ENCODE data around the gene DTX4. TPM values are rescaled to one million over a fixed set of nuclear protein-coding genes. Genes with fewer than 3 reads are reported as not detected.
"Not testable (repeated sequence)": the region's sequence is repeated elsewhere in the genome, so short reads cannot be mapped to it uniquely, and the experiment has no call there.

The DTX4 gene
- 26.3 and 26.7 TPM in 2 replicates for total RNA-seq (2014; rRNA removed; shearing (Covaris generic))

DNA sequence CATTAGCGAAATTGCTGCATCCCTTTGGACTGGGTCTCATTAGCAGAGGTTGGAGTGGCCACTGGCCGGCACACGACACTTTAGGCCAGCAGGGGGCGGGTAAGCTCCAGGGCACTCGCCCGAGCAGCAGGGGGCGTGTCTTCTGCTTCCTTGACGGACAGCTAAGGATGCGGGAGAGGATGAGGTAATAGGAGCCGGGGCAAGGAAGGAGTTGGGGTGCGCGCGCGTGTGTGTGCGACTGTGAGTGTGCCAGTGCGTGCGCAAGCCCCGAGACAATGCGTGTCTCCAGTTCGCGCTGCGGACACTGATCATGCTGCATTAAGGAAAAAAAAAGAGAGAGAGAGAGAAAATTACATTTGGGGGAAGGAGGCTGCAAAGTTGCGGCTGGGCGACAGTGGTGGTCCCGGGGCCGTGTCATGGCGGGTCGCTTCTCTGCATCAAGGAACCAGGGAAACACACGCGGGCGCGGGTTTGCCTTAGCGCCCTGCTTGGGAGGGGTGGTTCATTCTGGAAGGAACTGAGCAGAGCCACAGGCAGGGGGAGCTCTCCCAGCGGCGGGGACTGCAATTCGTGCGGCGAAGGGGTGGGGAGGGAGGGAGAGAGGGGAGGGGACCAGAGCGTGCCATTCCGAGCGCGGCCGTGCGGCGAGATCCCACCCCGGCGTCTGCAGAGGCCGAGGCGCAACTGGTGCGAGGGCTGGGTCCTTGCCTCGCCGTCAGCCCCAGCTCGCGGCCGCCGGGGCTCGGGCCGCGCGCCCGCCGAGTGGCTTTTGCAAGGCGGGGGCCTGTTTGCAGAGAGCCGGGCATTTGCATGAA is at the start of gene DTX4:
TSS of gene DTX4 (plus strand) at position 625 of the 815 bp plus-strand sequence. CDS start 464 bp downstream, outside the sequence.
- Histone ChIP-seq H3K27ac (peak within 1 kb of the TSS; percentile 99), H3K27me3 (no peaks in the 10 kb centered on the region), H3K36me3 (peaks cover 3% of the 10 kb centered on the region; the same call in 1 of the 2 replicates), H3K9me3 (replicated peaks) (no peaks in the 10 kb centered on the region), H3K4me3 (peak within 1 kb of the TSS; percentile 74), H3K4me1 (peaks cover 18% of the 10 kb centered on the region)
- DNase-seq: peak; percentile 93

DNA sequence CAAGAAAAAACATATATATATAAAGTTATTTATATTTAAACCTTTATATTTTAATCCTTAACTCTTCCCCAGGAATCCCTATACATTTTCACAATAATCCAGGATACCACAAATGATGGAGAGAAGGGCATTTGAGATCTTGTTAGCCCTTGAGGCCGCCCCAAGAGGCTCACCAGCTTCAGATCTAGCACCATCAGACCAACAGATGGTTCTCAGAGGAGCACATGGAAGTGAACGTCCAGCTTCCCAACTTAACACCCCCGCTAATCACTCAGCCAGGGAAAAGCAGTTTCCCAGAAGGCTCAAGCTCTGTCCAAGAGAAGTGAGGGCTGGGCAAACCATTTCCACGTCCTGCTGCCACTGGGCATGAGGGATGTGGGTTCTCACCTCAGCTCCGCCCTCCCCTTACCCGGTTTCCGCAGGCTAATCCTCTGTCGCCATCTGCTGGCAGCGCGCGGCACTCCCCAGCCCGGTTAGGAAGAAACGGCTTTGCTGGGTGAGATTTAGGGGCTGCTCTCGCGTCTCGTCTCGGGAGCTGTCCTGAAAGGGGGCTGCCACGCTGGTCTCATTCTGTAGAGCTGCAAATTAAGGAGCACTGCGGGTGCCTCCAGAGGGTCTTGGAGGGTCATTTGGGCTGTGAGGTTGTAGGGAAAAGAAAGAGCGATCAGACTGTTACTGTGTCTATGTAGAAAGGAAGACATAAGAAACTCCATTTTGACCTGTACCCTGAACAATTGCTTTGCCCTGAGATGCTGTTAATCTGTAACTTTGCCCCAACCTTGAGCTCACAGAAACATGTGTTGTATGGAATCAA is 36.1 kb upstream of the DTX4 start:
- peaks cover 8% of the 10 kb centered on the region; the same call in 1 of the 2 replicates for H3K9me3 ChIP-seq (replicated peaks)
- peak; percentile 77 to 83 for DNase-seq
- H3K4me3 ChIP-seq: peak overlapping the region; percentile 20
- H3K4me1 ChIP-seq: no peaks in the 10 kb centered on the region
- no peaks in the 10 kb centered on the region for H3K27me3 ChIP-seq
- H3K36me3 ChIP-seq: no peaks in the 10 kb centered on the region; the same call in 1 of the 2 replicates
- no peak overlapping the region for H3K27ac ChIP-seq

DNA sequence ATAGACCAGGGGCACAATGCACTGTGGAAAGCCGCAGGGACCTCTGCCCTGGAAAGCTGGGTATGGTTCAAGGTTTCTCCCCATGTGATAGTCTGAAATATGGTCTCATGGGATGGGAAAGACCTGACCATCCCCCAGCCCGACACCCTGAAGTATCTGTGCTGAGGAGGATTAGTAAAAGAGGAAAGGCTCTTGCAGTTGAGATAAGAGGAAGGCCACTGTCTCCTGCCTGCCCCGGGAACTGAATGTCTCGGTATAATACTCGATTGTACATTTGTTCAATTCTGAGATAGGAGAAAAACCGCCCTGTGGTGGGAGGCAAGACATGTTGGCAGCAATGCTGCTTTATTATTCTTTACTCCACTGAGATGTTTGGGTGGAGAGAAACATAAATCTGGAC is 35.4 kb upstream of the DTX4 start:
- not testable (repeated sequence) for H3K4me1 ChIP-seq; H3K27ac ChIP-seq; H3K9me3 ChIP-seq (replicated peaks); H3K4me3 ChIP-seq; DNase-seq; H3K27me3 ChIP-seq; H3K36me3 ChIP-seq

DNA sequence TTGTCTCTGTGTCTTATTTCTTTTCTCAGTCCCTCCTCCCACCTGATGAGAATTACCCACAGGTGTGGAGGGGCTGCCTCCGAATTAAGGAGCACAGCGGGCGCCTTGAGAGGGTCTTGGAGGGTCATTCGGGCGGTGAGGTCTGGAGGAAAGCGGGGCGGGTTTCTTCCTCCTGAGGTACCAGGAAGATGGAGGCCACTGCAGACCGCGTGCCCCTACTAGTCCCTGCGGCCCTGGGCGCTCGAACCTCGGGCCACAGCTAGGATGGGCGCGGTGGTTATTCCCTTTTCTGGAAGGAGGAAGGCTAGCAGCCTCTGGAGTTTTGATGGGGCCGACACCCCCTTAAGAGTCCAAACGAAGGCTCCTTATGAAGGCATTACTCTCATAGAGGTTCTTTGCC is 34.7 kb upstream of the DTX4 start:
- H3K4me3 ChIP-seq: no peak overlapping the region
- H3K36me3 ChIP-seq: no peaks in the 10 kb centered on the region; the same call in 1 of the 2 replicates
- H3K9me3 ChIP-seq (replicated peaks): peaks cover under 1% of the 10 kb centered on the region; the same call in 1 of the 2 replicates
- no peak overlapping the region for H3K27ac ChIP-seq
- H3K27me3 ChIP-seq: no peaks in the 10 kb centered on the region
- DNase-seq: no peak
- H3K4me1 ChIP-seq: no peaks in the 10 kb centered on the region

DNA sequence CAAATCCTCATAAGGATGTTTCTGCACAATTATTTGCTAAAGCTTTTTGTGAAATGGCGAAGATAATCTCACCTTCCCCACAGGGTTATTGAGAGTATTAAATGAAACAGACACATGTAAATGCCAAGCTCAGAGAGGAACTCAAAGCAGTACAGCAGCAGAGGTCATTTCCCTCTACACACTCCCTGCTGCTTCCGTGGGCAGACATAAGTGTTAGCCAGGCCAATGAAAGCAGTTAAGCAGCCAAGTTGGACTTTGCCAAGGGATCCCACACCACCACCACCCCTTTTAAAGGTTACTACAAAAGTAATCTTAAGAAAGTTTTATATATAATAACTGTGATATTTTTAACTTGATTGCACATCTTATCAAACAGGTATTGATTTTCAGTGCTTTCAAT is 33.3 kb upstream of the DTX4 start:
- DNase-seq: no peak
- Histone ChIP-seq H3K4me3 (no peak overlapping the region), H3K36me3 (no peaks in the 10 kb centered on the region), H3K27me3 (no peaks in the 10 kb centered on the region), H3K9me3 (replicated peaks) (no peaks in the 10 kb centered on the region), H3K27ac (no peak overlapping the region), H3K4me1 (no peaks in the 10 kb centered on the region)

DNA sequence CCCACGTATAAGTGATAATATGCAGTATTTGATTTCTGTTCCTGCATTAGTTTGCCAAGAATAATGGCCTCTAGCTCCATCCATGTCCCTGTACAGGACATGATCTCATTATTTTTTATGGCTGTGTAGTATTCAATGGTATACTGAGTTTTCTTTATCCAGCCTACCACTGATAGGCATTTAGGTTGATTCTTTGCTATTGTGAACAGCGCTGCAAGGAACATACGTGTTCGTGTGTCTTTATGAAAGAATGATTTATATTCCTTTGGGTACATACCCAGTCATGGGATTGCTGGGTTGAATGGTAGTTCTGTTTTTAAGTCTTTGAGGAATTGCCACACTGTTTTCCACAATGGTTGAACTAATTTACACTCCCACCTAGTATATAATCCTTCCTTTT is 30.7 kb upstream of the DTX4 start:
- H3K4me1 ChIP-seq: no peaks in the 10 kb centered on the region
- no peak for DNase-seq
- H3K4me3 ChIP-seq: no peak overlapping the region
- no peaks in the 10 kb centered on the region for H3K9me3 ChIP-seq (replicated peaks)
- H3K27ac ChIP-seq: no peak overlapping the region
- no peaks in the 10 kb centered on the region for H3K27me3 ChIP-seq
- H3K36me3 ChIP-seq: no peaks in the 10 kb centered on the region

DNA sequence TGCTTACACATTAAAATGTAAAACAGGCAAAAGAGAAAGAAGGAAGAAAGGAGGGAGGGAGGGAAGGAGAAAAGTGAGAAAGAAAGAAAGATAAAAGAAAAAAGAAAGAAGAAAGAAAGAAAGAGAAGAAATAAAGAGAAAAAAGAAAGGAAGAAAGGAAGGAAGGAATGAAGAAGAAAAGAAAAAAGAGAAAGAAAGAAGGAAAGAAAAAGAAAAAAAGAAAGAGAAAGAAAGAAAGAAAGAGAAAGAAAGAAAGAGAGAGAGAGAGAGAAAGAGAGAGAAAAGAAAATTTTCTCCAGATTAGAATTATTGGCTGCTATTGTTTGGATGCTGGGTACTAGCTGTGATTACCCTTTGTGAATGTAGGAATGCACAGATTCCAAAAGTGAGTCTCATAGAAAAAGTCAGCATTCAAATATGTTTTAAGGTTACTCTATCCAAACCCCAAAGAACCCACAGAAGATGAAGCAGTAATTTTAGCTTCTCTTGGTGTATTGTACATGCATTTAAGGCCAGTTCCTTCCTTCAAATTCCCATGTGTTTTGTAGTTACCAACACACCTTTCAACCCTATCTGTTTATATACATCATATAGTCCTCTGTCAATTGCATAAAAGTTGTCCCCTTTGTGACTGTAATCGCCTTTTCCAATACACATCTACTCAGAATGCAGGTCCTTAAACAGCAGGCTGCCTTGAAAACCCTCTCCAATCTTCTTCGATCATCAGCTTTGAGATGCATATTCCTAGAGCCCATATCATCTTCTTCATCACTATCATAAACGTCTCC is 30.1 kb upstream of the DTX4 start:
- H3K4me1 ChIP-seq: no peaks in the 10 kb centered on the region
- no peak for DNase-seq
- peak overlapping the region; percentile 63 for H3K4me3 ChIP-seq
- H3K27me3 ChIP-seq: no peaks in the 10 kb centered on the region
- H3K9me3 ChIP-seq (replicated peaks): no peaks in the 10 kb centered on the region
- H3K27ac ChIP-seq: peak overlapping the region; percentile 41; the same call in 1 of the 2 replicates
- no peaks in the 10 kb centered on the region for H3K36me3 ChIP-seq

DNA sequence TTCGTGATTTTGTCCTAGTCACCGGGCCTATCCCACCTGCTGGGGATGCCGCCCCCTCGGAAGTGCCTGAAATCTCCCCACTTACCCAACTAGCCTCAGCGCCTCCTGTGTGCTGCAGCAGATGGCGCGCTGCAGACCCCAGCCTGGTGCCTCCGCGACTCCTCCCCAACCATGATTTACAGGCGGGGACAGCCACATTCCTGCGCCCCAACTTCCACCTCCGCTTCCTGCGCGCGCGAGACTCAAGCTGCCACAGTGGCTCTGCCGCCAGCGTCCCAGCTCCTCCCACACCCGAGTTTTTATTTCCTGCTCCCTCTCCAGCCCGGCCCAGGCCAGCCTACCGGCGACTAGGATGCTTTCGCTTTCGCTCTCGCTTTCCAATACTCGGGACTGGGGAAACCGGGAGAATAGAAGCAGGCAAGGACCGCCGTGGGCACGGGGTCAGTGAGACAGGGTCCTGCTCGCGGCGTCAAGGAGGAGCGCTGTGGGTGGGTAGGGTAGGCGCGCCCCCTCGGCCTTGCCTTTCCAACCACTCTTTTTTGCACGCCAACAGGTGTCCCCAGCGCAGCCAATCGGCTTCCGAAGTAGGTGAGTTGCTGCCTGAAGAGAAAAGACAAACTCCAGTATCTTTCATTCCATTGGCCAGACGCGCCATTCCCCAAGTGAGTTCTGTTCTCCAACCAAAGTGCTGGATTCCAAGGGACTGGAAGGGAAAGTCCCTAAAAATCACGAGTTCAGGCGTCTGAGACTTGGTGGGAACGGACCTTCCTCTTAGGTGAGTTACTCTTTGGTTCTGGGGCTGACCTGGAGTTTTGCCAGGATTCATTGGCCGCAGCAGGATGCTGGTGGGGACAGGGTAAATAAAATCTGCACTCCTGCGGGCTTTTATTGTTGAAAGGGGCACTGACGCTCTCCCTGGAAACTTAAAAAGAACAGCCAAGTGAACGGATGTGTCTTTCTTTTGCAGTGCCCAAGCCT is 29.1 kb upstream of the DTX4 start, which contains the start of gene FAM111A:
TSS of gene FAM111A (plus strand) at position 327 of the 978 bp plus-strand sequence. CDS start 6,017 bp downstream, outside the sequence.
- peak; percentile 76 to 80 for DNase-seq

DNA sequence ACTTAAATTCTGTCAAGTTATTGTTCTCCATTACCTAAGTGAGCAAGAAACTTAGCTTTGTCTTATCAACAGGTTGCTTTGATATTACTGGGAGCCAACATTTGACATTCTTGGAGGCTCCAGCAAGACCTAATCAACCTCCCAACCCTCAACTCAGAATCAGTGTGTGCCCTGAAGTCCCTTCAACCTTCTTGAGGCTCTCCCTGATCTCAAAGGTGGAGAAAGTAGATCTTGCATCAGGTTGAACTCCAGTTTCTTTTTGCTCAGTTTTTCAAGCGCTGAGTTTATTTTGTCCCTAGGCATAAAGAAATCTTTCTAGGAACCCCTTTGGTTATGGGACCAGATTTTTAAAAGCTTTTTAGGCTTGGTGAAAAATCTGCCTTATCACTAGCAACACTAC is 27.8 kb upstream of the DTX4 start:
- Histone ChIP-seq H3K4me3 (peak overlapping the region; percentile 54), H3K27ac (peak overlapping the region; percentile 63), H3K4me1 (no peaks in the 10 kb centered on the region), H3K9me3 (replicated peaks) (no peaks in the 10 kb centered on the region), H3K27me3 (no peaks in the 10 kb centered on the region), H3K36me3 (0 out of 2 replicates have a peak, but pooled peaks cover 2% of the 10 kb centered on the region)
- DNase-seq: no peak

More for the DNA sequence above, 29.1 kb upstream of the DTX4 start, which contains the start of gene FAM111A:
- Histone ChIP-seq H3K27ac (peak within 1 kb of the TSS; percentile 41), H3K4me1 (no peaks in the 10 kb centered on the region), H3K9me3 (replicated peaks) (no peaks in the 10 kb centered on the region), H3K27me3 (no peaks in the 10 kb centered on the region), H3K36me3 (no peaks in the 10 kb centered on the region), H3K4me3 (peak within 1 kb of the TSS; percentile 63)

DNA sequence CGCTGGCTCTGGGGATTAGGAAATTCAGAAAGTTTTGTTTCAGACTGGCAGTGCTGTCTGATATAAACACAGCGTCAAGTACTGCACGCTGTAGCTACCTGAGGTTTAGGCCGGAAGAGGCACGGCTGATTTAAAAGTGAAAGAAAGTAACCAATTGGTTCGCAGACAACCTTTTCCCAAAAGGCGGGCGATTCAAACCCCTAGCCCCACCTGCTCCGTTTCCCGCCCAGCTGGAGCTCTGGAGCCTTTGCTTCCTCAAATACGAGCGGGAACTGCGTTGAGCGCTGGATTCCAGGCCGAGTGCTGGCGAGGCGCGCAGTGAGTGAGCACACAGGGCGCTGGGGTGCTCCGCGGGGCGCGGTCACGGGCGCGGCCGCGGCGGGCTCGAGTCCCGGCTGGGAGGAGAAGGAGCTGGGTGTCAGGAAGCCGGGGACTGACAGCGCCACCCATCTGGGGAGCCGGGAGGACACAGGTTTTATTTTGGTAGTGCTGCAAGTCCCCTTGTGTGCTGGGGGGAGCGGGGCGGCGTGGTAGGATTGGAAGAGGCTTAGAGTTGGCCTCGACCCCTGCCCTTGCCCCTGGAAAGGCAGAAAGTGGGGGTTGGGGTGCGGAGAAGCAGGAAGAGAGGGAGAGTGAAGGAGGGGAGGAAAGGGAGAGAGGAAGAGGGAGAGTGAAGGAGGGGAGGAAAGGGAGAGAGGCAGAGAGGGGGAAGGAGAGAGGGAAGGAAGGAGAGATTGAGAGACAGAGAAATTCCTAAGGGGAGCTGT is 27.2 kb upstream of the DTX4 start:
- peak; percentile 47 to 67 for DNase-seq
- Histone ChIP-seq H3K27me3 (no peaks in the 10 kb centered on the region), H3K36me3 (0 out of 2 replicates have a peak, but pooled peaks cover 3% of the 10 kb centered on the region), H3K9me3 (replicated peaks) (no peaks in the 10 kb centered on the region), H3K27ac (peak overlapping the region; percentile 63), H3K4me3 (peak overlapping the region; percentile 54), H3K4me1 (no peaks in the 10 kb centered on the region)

DNA sequence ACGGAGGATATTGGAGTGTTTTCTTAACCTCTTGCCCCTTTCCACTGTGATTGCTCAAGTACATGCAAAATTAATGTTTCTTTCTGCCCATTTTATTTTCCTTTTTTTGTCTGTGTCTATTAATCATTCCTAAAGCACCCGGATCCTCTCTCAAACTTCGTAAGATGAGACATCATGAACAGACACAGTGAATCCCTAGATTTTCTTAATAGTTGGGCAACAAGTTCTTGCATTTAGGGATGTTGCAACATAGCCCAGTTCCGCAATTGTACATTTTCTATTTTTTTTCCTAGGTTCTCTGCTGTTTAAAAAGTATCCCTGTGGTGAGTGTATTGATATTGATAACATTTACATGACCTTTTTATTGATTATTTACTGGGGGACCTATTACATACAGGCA is 26.4 kb upstream of the DTX4 start:
- Histone ChIP-seq H3K36me3 (0 out of 2 replicates have a peak, but pooled peaks cover 3% of the 10 kb centered on the region), H3K27ac (peak overlapping the region; percentile 63; the same call in 1 of the 2 replicates), H3K4me1 (no peaks in the 10 kb centered on the region), H3K4me3 (peak overlapping the region; percentile 54), H3K27me3 (no peaks in the 10 kb centered on the region), H3K9me3 (replicated peaks) (no peaks in the 10 kb centered on the region)
- DNase-seq: no peak

DNA sequence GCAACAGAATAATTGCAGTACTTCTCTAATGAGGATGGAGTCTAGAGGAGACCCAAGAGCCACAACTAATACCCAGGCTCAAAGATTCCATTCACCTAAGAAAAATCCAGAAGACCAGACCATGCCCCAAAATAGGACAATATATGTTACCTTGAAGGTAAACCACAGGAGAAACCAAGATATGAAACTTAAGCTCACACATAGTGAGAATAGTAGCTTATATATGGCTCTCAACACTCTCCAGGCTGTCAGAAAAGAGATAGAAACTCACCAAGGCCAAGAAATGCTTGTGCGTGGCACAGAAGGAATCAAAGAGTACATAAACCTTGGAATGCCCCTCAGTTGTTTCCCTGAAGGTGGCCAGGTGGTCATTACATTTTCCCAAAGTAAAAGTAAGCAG is 20.2 kb upstream of the DTX4 start:
- H3K4me1 ChIP-seq: 0 out of 2 replicates have a peak, but pooled peaks cover 3% of the 10 kb centered on the region
- H3K4me3 ChIP-seq: no peak overlapping the region
- H3K36me3 ChIP-seq: 0 out of 2 replicates have a peak, but pooled peaks cover 3% of the 10 kb centered on the region
- DNase-seq: no peak
- H3K27me3 ChIP-seq: no peaks in the 10 kb centered on the region
- no peaks in the 10 kb centered on the region for H3K9me3 ChIP-seq (replicated peaks)
- H3K27ac ChIP-seq: no peak overlapping the region
